Breast epithelium (tissue), 4 donors: Measurements from ENCODE around the gene TBXAS1. TPM values are rescaled to one million over a fixed set of nuclear protein-coding genes. Genes with fewer than 3 reads are reported as not detected.

ENCODE experiments used
- DNase-seq, 2 donors: peaks; one replicate each; pipeline ENCODE4 v3.0.0-alpha.2; 2019; ENCODE audit warnings: low spot score in 2 of 2
- H3K27ac ChIP-seq, 2 donors: fragments of 200-600 bp; sonication (generic) in 1 of 2; one replicate each; pipeline ENCODE4 v1.5.1; 2016 to 2019; ENCODE audit warnings: mild to moderate bottlenecking in 1 of 2
- H3K27me3 ChIP-seq, 2 donors: fragments of 200-600 bp; sonication (generic) in 1 of 2; one replicate each; pipeline versions ENCODE4 v1.5.1 to v1.6.0; 2017 to 2019; ENCODE audit warnings: control low read depth in 1 of 2, mild to moderate bottlenecking in 1 of 2
- H3K36me3 ChIP-seq: fragments of 200-600 bp; one replicate; pipeline ENCODE4 v1.5.1; 2019
- H3K4me1 ChIP-seq, 2 donors: fragments of 200-600 bp; sonication (generic); one replicate each; pipeline ENCODE4 v1.5.1; 2016 to 2019; ENCODE audit warnings: control low read depth in 1 of 2
- H3K4me3 ChIP-seq, 3 donors: fragments of 200-600 bp; sonication (generic); 1 replicate in 2 of 3; 2 replicates in 1 of 3; pipeline ENCODE4 v1.5.1; 2016 to 2019; ENCODE audit warnings: mild to moderate bottlenecking in 3 of 3, moderate library complexity in 2 of 3
- H3K9me3 ChIP-seq, 2 donors: fragments of 200-600 bp; sonication (generic) in 1 of 2; one replicate each; pipeline ENCODE4 v1.5.1; 2016 to 2019; ENCODE audit warnings: control low read depth in 1 of 2
- POLR2A ChIP-seq: fragments of 450-650 bp; IDR thresholded peaks from one replicate; pipeline ENCODE4 v1.6.1; 2016; ENCODE audit warnings: antibody characterized with exemption, mild to moderate bottlenecking, moderate library complexity
- POLR2AphosphoS5 ChIP-seq, 3 donors: sonication (generic); formaldehyde crosslinking; IDR thresholded peaks; one replicate each; pipeline ENCODE4 v1.6.1; 2017; ENCODE audit warnings: antibody characterized with exemption in 3 of 3
- intact Hi-C: fragments of 100-400 bp; cut with DNase I; formaldehyde crosslinking; loops from one replicate; pipeline ENCODE4 v1.15.1; 2023; ENCODE audit warnings: low total_unique reads
- total RNA-seq, 3 donors: library from RNA; depleted of rRNA; stranded (reverse); fragments of >200 nt; gene quantifications; one replicate each; pipeline ENCODE4 v1.1.0, GENCODE V29; 2016
- TF ChIP-seq, protein P1 (sequence below), 3 donors: fragments of 450-650 bp; IDR thresholded peaks; one replicate each; pipeline ENCODE4 v1.5.1; 2016 to 2017; ENCODE audit warnings: antibody characterized with exemption in 3 of 3, mild to moderate bottlenecking in 3 of 3, moderate library complexity in 3 of 3

TBXAS1 gene
- total RNA-seq, 3 donors from 2014 or later: 17.7 to 59.8 (median 17.9) TPM

DNA sequence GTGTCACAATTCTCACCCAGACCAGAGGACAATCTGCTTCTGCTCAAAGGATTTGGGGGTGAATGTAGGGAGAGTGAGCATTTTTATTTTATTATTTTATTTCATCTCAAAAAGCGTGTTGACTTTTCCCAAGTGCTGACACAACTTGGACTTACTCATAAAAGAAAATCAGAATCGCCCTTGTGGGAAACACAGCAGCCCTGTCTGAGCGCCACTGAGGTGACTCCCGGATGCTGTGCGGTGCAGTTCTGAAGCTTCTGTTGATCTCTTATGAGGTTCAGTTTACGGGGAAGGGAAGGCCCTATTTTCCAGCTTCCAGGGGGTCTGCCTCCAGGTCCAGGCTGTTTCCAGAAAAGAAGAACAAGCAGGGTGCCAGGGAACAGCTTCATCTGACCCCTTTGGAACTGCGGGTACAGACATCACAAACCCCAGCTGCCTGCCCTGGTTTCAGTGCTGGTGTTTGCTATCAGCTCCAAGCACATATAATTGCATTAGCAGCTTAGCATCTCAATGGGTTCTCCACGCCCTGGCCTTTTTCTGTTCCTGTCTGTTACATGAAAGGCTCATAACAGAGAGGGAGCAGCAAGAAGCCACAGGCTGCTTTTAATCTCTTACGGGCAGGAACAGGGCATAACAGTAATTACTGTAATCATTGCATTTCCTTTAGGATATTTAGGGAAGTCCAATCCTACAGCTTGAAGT is 181.3 kb downstream of the TBXAS1 start:
- DNase-seq: no peak
- H3K4me1 ChIP-seq: no peaks in the 10 kb centered on the region
- H3K27ac ChIP-seq: no peak overlapping the region
- no peaks in the 10 kb centered on the region for H3K9me3 ChIP-seq
- H3K36me3 ChIP-seq: no peaks in the 10 kb centered on the region
- intact Hi-C loops: no loop called here
- H3K27me3 ChIP-seq: no peaks in the 10 kb centered on the region
- H3K4me3 ChIP-seq: no peak overlapping the region
- TF ChIP-seq, protein P1, sequence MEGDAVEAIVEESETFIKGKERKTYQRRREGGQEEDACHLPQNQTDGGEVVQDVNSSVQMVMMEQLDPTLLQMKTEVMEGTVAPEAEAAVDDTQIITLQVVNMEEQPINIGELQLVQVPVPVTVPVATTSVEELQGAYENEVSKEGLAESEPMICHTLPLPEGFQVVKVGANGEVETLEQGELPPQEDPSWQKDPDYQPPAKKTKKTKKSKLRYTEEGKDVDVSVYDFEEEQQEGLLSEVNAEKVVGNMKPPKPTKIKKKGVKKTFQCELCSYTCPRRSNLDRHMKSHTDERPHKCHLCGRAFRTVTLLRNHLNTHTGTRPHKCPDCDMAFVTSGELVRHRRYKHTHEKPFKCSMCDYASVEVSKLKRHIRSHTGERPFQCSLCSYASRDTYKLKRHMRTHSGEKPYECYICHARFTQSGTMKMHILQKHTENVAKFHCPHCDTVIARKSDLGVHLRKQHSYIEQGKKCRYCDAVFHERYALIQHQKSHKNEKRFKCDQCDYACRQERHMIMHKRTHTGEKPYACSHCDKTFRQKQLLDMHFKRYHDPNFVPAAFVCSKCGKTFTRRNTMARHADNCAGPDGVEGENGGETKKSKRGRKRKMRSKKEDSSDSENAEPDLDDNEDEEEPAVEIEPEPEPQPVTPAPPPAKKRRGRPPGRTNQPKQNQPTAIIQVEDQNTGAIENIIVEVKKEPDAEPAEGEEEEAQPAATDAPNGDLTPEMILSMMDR (IDR thresholded peaks at IDR 0.05): no peak
- no peak for TF ChIP-seq POLR2AphosphoS5 (IDR thresholded peaks at IDR 0.05)
- TF ChIP-seq POLR2A: no peak

DNA sequence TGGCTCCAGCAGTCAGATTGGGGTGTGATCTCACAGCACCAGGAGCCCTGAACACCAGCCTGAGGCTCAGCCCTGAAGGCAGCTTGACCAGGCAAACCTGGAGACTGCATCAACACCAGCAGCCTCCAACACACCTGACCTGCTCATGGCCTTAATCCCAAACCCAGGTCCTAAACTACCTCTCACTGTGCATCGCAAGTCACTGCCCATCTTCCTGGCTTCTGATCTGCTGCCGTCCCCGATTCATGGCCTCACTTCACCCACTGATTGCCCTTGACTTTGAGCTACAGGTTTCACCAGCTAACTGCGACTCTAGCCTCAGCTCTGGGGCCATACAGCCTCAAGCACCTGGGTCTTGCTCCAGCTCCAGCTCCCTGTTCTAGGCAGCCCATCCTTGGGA is 184.6 kb downstream of the TBXAS1 start:
- H3K27ac ChIP-seq: no peak overlapping the region
- intact Hi-C loops: no loop called here
- TF ChIP-seq POLR2AphosphoS5 (IDR thresholded peaks at IDR 0.05): no peak
- no peak for TF ChIP-seq POLR2A
- TF ChIP-seq, protein P1 (IDR thresholded peaks at IDR 0.05): no peak
- no peaks in the 10 kb centered on the region for H3K27me3 ChIP-seq
- H3K36me3 ChIP-seq: no peaks in the 10 kb centered on the region
- H3K9me3 ChIP-seq: no peaks in the 10 kb centered on the region
- H3K4me3 ChIP-seq: no peak overlapping the region
- DNase-seq: no peak
- no peaks in the 10 kb centered on the region for H3K4me1 ChIP-seq

DNA sequence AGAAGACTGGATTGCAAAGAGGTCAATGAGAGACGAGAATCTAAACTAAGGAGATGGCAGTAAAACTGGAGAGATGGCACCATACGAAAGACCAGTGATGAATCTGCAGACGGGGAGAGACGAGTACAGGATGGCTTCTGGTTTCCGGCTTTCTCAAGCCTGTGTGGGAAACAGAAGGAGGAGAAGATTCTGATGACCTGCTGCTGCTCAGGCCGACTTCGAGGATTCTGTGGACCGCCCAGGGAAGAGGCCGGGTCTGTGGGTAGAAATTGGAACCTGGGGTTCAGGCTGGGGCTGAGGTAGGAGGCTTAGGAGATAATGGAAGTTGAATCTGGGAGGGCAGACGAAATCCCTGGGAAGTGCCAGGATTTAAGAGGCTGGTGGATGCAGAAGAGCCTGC is 185.1 kb downstream of the TBXAS1 start:
- Histone ChIP-seq H3K9me3 (no peaks in the 10 kb centered on the region), H3K36me3 (no peaks in the 10 kb centered on the region), H3K27ac (no peak overlapping the region), H3K27me3 (no peaks in the 10 kb centered on the region), H3K4me3 (no peak overlapping the region), H3K4me1 (no peaks in the 10 kb centered on the region)
- TF ChIP-seq POLR2A (no peak), POLR2AphosphoS5 (IDR thresholded peaks at IDR 0.05) (no peak)
- TF ChIP-seq, protein P1 (IDR thresholded peaks at IDR 0.05): no peak
- no peak for DNase-seq
- intact Hi-C loops: no loop called here

DNA sequence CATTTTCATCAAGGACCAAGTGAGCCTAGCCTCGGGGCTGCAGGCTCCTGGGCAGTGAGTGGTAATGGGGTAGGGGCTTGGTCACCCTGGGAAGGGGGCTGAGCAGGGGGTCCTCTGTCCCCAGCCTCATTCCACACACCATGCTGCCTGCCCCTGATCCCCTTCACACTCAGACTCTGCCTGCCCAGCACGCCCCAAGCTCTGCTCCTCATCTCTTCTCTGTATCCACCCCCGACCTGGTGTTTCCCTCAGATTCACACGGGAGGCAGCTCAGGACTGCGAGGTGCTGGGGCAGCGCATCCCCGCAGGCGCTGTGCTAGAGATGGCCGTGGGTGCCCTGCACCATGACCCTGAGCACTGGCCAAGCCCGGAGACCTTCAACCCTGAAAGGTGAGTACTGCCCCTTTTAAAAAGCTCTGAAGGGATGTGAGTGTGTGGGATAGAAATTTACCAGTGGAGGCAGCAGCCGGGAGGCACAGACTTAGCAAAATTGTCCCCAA is 186.5 kb downstream of the TBXAS1 start:
- no peaks in the 10 kb centered on the region for H3K27me3 ChIP-seq
- no peak overlapping the region for H3K4me3 ChIP-seq
- no peaks in the 10 kb centered on the region for H3K4me1 ChIP-seq
- TF ChIP-seq POLR2A: no peak
- TF ChIP-seq POLR2AphosphoS5 (IDR thresholded peaks at IDR 0.05): no peak
- TF ChIP-seq, protein P1 (IDR thresholded peaks at IDR 0.05): no peak
- no peaks in the 10 kb centered on the region for H3K9me3 ChIP-seq
- no peak overlapping the region for H3K27ac ChIP-seq
- intact Hi-C loops: no loop called here
- no peak for DNase-seq
- no peaks in the 10 kb centered on the region for H3K36me3 ChIP-seq

DNA sequence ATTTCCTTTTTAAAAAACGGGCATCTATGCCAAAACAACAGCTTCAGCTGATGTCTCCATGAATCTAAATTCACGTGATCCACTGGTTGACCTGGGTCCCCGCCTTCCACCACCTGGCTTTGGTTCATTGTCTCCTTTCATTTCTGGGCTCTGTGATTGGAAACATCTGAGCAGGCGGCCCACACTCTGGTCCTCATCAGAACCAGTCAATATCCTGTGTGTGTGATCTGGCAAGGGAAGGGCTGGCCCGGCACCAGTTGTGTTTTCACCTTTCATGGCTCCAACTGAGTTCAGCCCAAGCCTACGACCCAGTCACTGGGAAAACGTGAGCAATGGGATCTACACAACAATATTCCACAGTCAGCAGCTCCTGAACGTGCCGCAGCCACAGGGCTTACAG is 187.5 kb downstream of the TBXAS1 start:
- intact Hi-C loops: no loop called here
- Histone ChIP-seq H3K27ac (no peak overlapping the region), H3K4me3 (no peak overlapping the region), H3K27me3 (no peaks in the 10 kb centered on the region), H3K4me1 (no peaks in the 10 kb centered on the region), H3K9me3 (no peaks in the 10 kb centered on the region), H3K36me3 (no peaks in the 10 kb centered on the region)
- DNase-seq: no peak
- TF ChIP-seq POLR2A: no peak
- TF ChIP-seq POLR2AphosphoS5 (IDR thresholded peaks at IDR 0.05): no peak
- TF ChIP-seq, protein P1 (IDR thresholded peaks at IDR 0.05): no peak
